Loucy (cell line): ENCODE data around the gene CD38.
A peak's percentile ranks its signal among the peaks of the same experiment; 100 is the strongest.

Experiments
- H2AFZ ChIP-seq: fragments of 200-600 bp; sonication (generic); 2 replicates; pipeline ENCODE4 v1.6.0; 2016; ENCODE audit warnings: antibody characterized with exemption, mild to moderate bottlenecking, low read length, moderate library complexity
- H3F3A ChIP-seq: fragments of 200-600 bp; 2 replicates; pipeline ENCODE4 v1.6.0; 2016; ENCODE audit warnings: antibody characterized with exemption, low read depth, mild to moderate bottlenecking
- H3K27me3 ChIP-seq: fragments of 200-600 bp; sonication (generic); 2 replicates; pipeline ENCODE4 v1.6.1; 2014; ENCODE audit warnings: low read length, mild to moderate bottlenecking; ENCODE audit not compliant: insufficient read depth, poor library complexity, severe bottlenecking
- H3K36me3 ChIP-seq: fragments of 200-600 bp; sonication (generic); 2 replicates; pipeline ENCODE4 v1.6.1; 2016; ENCODE audit warnings: low read length; ENCODE audit not compliant: insufficient read depth
- H3K4me1 ChIP-seq: fragments of 200-600 bp; sonication (generic); 2 replicates; pipeline ENCODE4 v1.5.1; 2014; ENCODE audit warnings: low read length, mild to moderate bottlenecking; ENCODE audit not compliant: insufficient read depth, poor library complexity, severe bottlenecking
- H3K4me2 ChIP-seq: fragments of 200-600 bp; sonication (generic); 2 replicates; pipeline ENCODE4 v1.6.0; 2014; ENCODE audit warnings: antibody characterized with exemption, low read length, low read depth, mild to moderate bottlenecking; ENCODE audit not compliant: poor library complexity, severe bottlenecking
- H3K4me3 ChIP-seq: fragments of 200-600 bp; sonication (generic); 2 replicates; pipeline ENCODE4 v1.5.1; 2014; ENCODE audit warnings: low read length, mild to moderate bottlenecking, mixed read lengths; ENCODE audit not compliant: poor library complexity, severe bottlenecking
- H3K79me2 ChIP-seq: fragments of 200-600 bp; sonication (generic); 2 replicates; pipeline ENCODE4 v1.6.1; 2014; ENCODE audit warnings: low read length; ENCODE audit not compliant: insufficient read depth
- H3K9ac ChIP-seq: fragments of 200-600 bp; sonication (generic); 2 replicates; pipeline ENCODE4 v1.6.0; 2014; ENCODE audit warnings: mild to moderate bottlenecking, low read depth, low read length, moderate library complexity; ENCODE audit not compliant: poor library complexity, severe bottlenecking
- H3K9me2 ChIP-seq: fragments of 200-600 bp; sonication (generic); replicated peaks from 2 replicates; pipeline ENCODE4 v1.6.1; 2016; ENCODE audit warnings: low read depth, low read length, mixed read lengths
- H3K9me3 ChIP-seq: fragments of 200-600 bp; sonication (generic); 2 replicates; pipeline ENCODE4 v1.6.1; 2014; ENCODE audit warnings: mild to moderate bottlenecking, antibody characterized with exemption, low read length, low read depth; ENCODE audit not compliant: insufficient read depth
- H4K20me1 ChIP-seq: fragments of 200-600 bp; sonication (generic); 2 replicates; pipeline ENCODE4 v1.6.0; 2014; ENCODE audit warnings: antibody characterized with exemption, low read length, mild to moderate bottlenecking; ENCODE audit not compliant: insufficient read depth, poor library complexity, severe bottlenecking
- CTCF ChIP-seq: fragments of 200-600 bp; sonication (generic); conservative IDR thresholded peaks from 2 replicates; pipeline ENCODE4 v1.5.1; 2014; ENCODE audit warnings: mild to moderate bottlenecking, antibody characterized with exemption, low read length
- EZH2phosphoT487 ChIP-seq: fragments of 200-600 bp; IDR thresholded peaks from 2 replicates; pipeline ENCODE4 v1.6.1; 2018; ENCODE audit warnings: antibody characterized with exemption, mild to moderate bottlenecking, moderate library complexity, borderline replicate concordance

CD38 gene

GRCh38 chr4:15779809-15780208 is 1.7 kb downstream of the CD38 start:
- no peaks in the 10 kb centered on the region for H3K36me3 ChIP-seq
- H3K4me1 ChIP-seq, result peaks cover 74% of the 10 kb centered on the region
- H2AFZ ChIP-seq, result peak overlapping the region; percentile 15; the same call in 1 of the 2 replicates
- no peaks in the 10 kb centered on the region for H3K9me3 ChIP-seq
- H3K4me3 ChIP-seq, result peak overlapping the region; percentile 89
- H3K9ac ChIP-seq, result peak overlapping the region; percentile 87
- peaks cover 7% of the 10 kb centered on the region; the same call in 1 of the 2 replicates for H3F3A ChIP-seq
- no peaks in the 10 kb centered on the region for H3K9me2 ChIP-seq
- H3K27me3 ChIP-seq, result no peaks in the 10 kb centered on the region
- no peaks in the 10 kb centered on the region for H4K20me1 ChIP-seq
- H3K4me2 ChIP-seq, result peak overlapping the region; percentile 93
- H3K79me2 ChIP-seq, result peaks cover 66% of the 10 kb centered on the region
- TF ChIP-seq EZH2phosphoT487 (no peak), CTCF (no peak)

GRCh38 chr4:15781427-15782095 is 3.4 kb downstream of the CD38 start:
- H3K9ac ChIP-seq, result peak overlapping the region; percentile 16

GRCh38 chr4:15783676-15784075 is 5.5 kb downstream of the CD38 start:
- H2AFZ ChIP-seq, result no peak overlapping the region
- H3K36me3 ChIP-seq, result no peaks in the 10 kb centered on the region
- H3K4me3 ChIP-seq, result no peak overlapping the region
- no peaks in the 10 kb centered on the region for H3K9me2 ChIP-seq
- H3K4me1 ChIP-seq, result peaks cover 60% of the 10 kb centered on the region
- peak overlapping the region; percentile 93 for H3K4me2 ChIP-seq
- no peaks in the 10 kb centered on the region for H3F3A ChIP-seq
- H3K79me2 ChIP-seq, result peaks cover 84% of the 10 kb centered on the region
- no peaks in the 10 kb centered on the region for H3K9me3 ChIP-seq
- H3K9ac ChIP-seq, result no peak overlapping the region
- TF ChIP-seq CTCF (no peak), EZH2phosphoT487 (no peak)
- no peaks in the 10 kb centered on the region for H3K27me3 ChIP-seq
- no peaks in the 10 kb centered on the region for H4K20me1 ChIP-seq

More at GRCh38 chr4:15781427-15782095, 3.4 kb downstream of the CD38 start:
- H4K20me1 ChIP-seq, result no peaks in the 10 kb centered on the region
- H3K79me2 ChIP-seq, result peaks cover 69% of the 10 kb centered on the region
- peak overlapping the region; percentile 93 for H3K4me2 ChIP-seq
- no peaks in the 10 kb centered on the region for H3K9me2 ChIP-seq
- TF ChIP-seq CTCF (no peak), EZH2phosphoT487 (no peak)
- peaks cover 75% of the 10 kb centered on the region for H3K4me1 ChIP-seq
- no peaks in the 10 kb centered on the region for H3K36me3 ChIP-seq
- no peaks in the 10 kb centered on the region for H3K27me3 ChIP-seq
- H2AFZ ChIP-seq, result no peak overlapping the region
- peaks cover 7% of the 10 kb centered on the region; the same call in 1 of the 2 replicates for H3F3A ChIP-seq
- H3K4me3 ChIP-seq, result peak overlapping the region; percentile 89
- no peaks in the 10 kb centered on the region for H3K9me3 ChIP-seq
